GM19023 (cell line): ENCODE results near the gene ANAPC13.

Source experiments
- ATAC-seq: cut with Tn5 transposase; IDR thresholded peaks from one replicate; pipeline ENCODE4 v1.9.1; 2021; ENCODE audit warnings: mild to moderate bottlenecking, moderate library complexity; ENCODE audit not compliant: unreplicated experiment

ANAPC13 gene

DNA sequence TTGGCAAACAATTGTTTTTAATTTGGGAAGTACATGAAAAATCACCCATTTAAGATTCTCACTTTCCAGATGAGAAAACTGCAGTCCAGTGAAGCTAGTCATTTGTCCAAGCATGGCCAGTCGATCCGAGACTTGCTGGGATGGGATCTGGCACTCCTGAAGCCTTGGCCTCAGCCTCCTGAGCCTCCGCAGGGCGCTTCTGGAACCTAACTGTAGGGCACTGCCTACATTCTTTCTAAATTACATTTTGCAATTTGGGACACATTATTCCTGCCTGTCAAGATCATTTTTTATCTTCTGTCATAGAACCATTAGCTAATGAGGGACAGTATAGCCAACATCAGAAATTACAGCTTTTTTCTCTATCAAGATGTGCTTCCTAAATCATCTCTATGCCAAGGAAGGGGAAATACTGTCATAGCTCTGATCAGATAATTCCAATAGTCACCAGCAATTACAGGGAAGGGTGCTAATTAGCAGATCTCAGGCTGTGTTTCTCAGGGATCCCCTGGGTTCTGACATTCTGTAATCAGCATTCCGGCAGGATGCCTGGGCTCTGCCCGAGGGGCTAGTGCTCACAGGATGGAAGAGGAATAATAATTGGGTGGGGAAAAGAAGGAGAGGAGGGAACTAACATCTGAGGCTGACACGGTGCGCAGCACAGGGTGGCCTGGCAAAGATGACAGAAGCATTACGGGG is 28.3 kb downstream of the ANAPC13 start:
- ATAC-seq = no peak

DNA sequence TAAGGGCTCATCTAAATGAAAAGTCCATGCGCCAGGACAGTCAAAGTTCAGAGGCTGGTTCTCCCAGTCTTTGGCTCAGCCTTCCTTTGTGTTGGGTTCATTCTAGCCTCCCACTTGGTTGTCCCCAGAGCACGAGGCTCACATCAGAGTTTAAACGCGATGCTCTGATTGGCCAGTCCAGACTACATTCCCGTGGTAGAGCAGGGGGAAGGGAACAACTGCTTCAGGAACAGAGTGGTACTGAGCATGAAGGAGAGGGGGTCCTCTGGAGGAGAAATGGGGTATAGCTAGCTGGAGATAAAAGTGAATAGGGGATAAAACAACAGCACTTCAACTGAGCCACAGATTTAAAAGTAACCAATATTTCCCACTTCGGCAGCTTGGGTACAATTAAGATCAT is 32.2 kb downstream of the ANAPC13 start:
- ATAC-seq = no peak

DNA sequence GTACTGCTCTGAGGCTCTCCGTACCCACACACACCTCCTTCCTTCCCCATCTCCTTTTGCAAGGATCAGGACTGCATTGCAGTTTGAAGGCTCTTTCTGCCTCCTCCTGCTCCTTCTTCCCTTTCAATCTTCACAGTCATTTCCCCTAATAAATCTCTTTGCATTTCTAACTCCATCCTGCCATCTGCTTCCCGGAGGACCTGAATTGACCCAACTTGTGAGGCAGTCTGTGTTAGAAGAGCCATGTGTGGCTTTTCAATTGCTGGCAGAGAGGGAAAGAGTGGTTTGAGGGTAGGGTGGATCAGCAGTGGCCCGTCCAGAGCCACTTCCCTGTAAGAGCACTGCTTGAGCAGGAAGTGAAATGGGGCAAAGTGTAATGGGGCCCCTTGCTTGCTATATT is 35.8 kb downstream of the ANAPC13 start:
- no peak for ATAC-seq

DNA sequence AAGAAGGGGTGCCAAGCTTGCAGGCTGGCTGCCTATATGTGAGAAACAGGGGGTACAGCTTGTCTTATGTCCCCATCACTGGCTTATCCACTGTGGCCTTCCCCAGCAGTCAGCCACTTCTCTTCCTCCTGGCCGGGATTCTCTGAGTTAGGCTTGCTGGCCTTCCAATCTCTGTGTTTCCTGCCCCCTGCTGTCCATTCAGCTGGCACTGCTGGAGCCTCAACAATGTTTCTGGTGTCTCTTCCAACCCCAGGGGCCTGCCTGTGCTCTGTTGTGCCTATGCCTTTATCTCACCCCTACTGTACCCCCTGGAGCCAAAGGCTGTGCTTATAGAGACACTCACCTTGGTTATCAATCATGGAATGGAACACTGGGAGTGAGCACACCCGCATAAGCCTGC is 36.5 kb downstream of the ANAPC13 start:
- no peak for ATAC-seq

DNA sequence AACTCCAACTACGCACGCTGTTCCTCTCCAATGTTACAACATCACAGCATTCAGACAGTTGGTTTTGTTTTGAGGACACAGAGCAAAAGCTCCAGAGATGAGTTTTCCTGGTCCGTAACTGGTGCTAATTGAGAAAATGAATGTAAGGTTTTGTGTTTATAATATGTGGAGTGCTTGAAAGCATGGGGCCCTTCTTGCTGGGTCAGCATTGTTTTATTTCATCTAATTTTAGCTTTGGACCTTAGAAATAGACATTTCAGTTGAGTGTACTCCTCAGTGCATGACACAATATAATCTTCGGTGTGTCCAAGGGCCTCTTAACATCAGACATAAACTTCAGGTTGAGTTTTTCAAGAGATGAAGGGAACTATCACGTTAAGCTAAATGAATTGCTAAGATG is 37.1 kb downstream of the ANAPC13 start:
- no peak for ATAC-seq

DNA sequence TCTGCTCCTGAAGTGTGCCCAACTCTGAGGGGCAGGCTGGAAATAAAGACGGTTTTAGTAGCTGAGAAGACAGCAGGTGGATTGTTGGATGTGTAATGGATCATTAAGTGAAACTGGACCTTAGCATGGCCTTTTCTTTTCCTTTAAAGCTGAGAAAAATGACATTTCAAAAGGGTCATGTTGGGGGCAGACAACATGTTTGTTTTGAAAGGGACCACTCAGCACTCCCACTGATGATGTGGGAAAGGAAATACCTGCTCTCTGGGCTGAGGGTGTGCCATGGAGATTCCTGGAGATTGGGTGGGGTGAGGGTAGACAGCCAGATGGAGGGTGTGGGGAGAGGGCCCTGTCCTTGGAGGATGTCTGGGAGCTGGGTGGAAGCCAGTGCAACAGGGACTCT is 38.4 kb downstream of the ANAPC13 start:
- no peak for ATAC-seq

DNA sequence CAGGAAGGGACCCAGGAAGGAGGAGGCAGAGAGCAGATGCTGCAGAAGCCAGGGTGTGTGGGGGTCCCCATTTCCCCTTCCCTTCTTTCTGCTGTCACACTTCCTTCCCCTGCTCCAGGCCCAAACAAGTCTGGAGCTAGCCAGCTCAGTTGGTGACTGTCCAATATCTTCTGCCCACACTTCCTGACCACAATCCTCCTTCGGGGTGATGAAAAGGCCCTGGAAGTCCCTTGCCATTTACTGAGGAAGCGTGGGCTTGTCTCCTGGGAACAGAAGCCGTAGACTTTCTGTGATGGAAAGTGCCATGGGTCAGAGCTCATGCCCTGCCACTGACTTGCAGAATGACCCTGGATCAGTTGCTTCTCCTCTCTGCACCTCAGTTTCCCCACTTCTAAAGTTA is 39.0 kb downstream of the ANAPC13 start:
- no peak for ATAC-seq

DNA sequence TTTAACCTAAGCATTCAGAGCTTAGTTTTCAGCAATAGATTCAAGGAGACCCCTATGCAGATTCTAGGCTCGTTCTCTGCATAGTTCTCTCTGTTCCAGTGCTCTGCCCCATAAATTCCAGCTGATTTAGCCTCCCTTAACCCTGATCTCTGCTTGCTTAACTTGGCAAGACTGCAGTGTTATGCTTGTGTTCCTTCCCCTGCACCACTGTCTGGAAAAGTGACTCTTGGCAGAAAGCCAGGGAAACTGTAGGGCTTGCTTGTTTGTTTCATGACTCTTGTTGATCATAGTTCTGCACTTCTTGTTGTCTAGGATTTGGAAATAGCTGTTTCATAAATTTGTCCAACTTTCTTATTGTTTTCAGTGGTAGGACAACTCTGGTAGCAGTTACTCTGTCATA is 40.1 kb downstream of the ANAPC13 start:
- ATAC-seq = no peak

DNA sequence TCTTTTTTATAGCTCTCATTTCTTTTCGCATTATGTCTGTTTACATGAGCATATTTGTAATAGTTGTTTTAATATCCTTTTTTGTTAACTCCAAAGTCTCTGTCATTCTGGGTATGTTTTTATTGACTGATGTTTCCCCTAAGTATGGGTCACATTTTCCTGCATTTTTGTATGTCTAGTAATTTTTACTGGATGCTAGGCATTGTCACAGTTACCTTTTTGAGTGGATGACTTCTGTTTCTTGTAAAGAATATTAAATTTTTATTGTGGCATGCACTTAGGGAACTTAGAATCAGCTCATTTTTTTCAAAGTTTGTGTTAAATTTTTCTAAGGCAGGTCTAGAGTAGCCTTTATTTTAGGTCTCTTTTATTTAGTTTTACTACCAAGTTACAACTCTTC is 40.7 kb downstream of the ANAPC13 start:
- no peak for ATAC-seq

DNA sequence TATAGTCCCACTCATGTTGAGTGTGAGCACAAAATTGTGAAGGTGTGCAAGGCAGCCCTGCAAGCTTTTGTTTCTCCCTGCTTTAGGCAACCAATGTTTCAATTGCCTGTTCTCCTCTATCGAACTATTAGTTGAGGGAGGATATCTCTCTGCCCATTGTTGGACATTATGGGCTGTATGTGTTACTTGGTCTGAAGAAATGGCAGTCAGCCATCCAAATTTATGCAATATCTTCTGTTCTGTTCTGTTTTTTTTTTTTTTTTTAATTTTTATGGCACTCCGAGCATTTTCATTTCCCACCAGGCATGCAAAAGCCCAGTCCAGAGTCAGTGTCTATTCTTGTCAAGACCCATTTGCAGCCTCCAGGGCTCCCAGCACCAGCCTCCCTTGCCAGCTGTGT is 44.0 kb downstream of the ANAPC13 start:
- ATAC-seq = no peak

DNA sequence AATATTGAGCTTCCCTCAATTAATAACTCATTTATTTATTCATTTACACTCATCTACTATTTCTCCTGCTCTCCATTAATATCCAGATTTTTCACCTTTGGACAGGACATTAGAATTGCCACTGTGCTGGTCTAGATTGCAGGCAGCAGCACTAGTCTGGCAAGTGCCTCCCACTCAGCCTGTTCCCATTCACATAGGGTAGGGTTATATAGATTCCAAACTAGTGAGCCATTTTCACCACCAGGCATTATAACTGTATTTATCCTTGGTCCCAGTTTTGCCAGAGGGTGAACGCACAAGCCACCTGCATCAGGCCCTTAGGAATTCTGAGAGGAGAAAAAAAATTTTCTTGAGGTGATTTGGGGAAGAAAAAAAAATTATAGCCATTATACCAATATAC is 44.5 kb downstream of the ANAPC13 start:
- ATAC-seq = no peak

DNA sequence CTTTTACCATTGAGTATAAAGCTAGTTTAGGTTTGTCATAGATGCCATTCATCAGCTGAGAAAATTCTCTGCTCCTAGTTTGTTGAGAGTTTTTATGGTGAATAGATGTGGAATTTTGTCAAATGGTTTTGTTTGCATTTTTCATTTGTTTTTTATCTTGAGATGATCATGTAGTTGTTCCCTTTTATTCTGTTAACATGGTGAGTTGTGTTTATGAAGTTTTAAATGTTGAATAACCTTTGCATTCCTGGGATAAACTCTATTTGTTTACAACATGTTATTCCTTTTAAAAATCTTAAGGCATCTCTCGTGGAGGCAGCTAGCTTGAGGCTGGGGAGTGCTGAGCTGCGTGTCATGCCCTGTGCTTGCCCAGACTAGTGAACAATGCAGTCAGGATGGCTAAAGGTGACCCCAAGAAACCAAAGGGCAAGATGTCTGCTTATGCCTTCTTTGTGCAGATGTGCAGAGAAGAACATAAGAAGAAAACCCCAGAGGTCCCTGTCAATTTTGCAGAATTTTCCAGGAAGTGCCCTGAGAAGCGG is 48.5 kb downstream of the ANAPC13 start:
- ATAC-seq = no peak

DNA sequence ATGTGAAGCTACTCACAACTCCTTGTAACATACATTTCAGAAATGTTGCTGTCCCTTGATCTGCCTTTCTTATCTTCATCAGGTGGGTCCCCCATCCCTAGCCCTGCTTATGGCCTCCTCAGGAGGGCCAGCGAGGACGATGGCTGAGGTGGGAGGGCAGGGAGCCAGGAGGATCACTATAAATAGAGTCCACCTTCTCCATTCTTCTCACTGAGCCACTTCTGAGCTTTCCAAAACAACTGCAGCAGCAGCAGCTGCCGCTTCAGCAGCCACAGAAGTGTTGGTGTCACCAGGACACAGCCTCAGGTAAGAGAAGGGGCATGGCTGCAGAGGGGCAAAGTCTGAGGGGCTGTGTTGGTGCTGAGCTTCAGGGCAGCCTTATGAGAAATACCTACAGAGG is 53.5 kb downstream of the ANAPC13 start:
- ATAC-seq = no peak

DNA sequence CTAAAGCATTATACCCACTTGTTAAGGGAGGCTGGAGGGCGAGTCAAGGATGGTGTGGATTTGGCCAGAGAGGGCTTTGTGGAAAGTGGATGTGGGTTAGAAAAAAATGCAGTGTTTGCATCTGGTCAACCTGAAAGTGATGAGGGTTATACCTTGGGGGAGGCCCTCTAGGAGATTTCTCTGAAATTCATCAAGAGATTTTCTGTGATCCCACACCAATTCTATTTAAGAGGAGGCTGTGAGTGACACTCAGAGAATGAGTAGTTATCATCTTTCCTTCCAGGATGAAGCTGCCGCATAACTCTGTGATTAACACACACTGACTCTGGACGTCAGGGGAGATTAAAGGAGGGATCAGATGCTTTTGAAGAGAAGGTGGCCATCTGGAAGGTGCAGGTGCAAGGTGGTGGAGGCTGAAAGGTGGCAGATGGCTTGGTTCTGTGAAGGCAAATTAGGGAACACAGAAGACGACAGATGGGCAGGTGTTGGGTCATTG is 54.8 kb downstream of the ANAPC13 start:
- ATAC-seq = no peak

DNA sequence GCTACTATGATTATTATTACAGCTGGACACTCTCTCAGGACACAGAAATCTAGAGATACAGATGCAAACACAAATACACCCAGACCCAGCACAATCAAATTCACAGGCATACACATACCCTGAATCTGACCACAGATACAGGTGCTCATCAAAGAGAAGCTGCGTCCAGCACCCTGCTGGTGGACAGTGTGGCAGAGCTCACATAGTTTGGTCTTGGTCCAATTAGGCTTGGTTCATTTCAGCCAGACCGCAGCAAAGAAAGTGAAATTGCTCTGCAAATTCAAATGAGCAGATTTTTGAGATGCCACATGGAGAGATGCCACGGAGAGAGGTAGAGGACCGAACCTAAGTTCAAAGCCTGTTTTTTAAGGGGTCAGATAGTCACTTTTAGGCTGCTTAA is 55.6 kb downstream of the ANAPC13 start:
- no peak for ATAC-seq

DNA sequence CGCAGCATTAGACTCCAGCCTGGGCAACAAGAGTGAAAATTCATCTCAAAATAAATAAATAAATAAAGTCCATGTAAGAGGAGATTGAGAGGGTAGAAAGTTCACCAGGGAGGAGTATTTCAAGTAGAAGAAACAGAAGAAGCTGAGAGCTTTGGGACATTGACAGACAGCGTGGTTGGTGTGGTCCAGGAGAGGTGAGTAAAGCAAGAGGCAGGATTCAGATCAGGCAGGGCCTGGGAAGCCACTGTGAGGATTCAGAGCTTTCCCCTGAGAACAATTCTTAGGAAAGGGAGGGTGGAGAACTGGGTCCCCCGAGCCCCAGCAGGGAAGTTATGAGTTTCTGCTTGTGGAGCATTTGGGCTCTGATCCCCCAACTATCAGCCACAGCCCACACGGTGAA is 57.4 kb downstream of the ANAPC13 start:
- ATAC-seq = no peak
